ENCODE measurements around the gene BCL2.

BCL2 gene

GRCh38 chr18:63290166-63290820 is 29.3 kb downstream of the BCL2 start:
- in situ Hi-C loops (cut with HindIII; ENCODE audit: low sequenced_read_pairs) = no loop called here

GRCh38 chr18:63288311-63288710 is 31.3 kb downstream of the BCL2 start:
- in situ Hi-C loops (cut with HindIII; ENCODE audit: low sequenced_read_pairs) = no loop called here

GRCh38 chr18:63287691-63288220 is 31.8 kb downstream of the BCL2 start:
- in situ Hi-C loops (cut with HindIII; ENCODE audit: low sequenced_read_pairs) = no loop called here

DNA sequence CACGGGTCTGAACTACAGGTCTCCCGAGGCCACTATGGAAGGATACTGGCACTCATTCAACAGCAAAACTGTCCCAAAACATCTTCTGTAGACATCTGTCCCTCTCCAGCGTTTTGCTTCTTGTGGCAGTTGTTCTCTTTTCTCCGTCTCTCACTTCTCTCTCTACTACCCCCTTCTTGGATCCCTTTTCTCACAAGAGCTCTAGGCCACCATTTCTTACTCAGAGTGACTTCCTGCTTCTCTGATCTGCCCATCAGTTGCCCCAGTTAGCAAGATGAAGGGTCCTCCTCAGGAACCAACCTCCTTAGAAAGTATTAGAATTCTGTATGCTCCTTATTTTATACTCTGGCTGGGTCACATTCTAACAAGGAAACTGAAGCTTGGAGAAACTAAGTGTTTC is 32.6 kb downstream of the BCL2 start:
- in situ Hi-C loops (cut with HindIII; ENCODE audit: low sequenced_read_pairs) = no loop called here

GRCh38 chr18:63284827-63285733 is 34.5 kb downstream of the BCL2 start:
- in situ Hi-C loops (cut with HindIII; ENCODE audit: low sequenced_read_pairs) = no loop called here

- in situ Hi-C loops (cut with HindIII; ENCODE audit: low sequenced_read_pairs) = no loop called here
Observed at GRCh38 chr18:63284173-63284799, 35.3 kb downstream of the BCL2 start.

DNA sequence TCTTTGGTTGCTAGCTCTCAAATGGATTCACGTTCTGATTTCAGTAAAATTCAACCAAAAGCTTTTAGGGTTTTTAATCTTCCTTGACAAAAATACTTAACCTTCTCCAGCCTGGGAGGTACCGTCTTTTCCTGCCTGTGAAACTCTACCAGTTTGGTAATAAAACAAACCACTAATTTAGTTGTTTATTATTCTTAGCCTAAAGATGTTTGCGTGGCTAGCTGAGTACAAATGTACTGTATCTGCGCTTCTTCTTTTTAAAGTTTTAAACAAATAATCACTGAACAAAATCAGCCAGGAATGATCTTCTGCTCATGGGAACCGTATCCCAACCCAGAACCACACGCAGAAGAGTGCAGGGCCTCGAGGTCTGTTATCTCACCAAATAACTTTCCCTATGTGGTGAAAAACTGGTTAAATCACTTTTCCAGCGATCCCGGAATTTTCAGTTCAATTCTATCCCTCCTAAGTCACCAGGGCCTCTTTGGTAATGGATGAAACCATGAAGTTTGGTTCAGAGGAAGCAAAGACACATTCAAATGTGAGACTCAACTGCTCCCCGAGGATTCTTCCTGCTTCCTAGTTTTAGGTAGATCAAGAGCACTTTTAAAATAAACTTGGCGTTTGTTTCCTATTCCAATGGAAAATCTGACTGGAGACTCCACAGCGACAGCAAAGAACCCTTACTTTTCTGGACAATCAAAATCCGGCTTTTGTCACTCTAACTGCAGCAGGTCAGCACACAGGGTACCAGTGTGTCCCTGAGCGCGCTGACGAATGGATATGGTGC is 36.1 kb downstream of the BCL2 start:
- in situ Hi-C loops (cut with HindIII; ENCODE audit: low sequenced_read_pairs) = no loop called here

DNA sequence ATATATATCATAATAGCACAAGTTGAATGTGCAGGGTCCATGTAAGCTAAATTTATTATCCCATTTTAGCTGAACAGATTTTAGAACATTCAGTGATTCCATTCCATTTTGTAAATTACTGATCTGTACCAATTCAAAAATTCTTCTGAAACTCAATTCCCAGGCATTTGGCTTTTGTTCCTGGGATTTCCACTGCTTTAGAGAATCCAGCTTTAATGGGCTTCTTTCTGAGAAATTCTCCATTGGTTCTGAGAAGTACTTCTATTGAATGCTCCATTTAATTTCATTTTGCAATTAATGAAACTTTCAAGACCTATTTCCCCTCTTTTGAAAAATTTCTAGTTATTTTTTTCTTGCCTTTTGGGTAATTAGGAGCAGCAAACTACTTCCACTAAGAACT is 36.8 kb downstream of the BCL2 start:
- in situ Hi-C loops (cut with HindIII; ENCODE audit: low sequenced_read_pairs) = no loop called here

DNA sequence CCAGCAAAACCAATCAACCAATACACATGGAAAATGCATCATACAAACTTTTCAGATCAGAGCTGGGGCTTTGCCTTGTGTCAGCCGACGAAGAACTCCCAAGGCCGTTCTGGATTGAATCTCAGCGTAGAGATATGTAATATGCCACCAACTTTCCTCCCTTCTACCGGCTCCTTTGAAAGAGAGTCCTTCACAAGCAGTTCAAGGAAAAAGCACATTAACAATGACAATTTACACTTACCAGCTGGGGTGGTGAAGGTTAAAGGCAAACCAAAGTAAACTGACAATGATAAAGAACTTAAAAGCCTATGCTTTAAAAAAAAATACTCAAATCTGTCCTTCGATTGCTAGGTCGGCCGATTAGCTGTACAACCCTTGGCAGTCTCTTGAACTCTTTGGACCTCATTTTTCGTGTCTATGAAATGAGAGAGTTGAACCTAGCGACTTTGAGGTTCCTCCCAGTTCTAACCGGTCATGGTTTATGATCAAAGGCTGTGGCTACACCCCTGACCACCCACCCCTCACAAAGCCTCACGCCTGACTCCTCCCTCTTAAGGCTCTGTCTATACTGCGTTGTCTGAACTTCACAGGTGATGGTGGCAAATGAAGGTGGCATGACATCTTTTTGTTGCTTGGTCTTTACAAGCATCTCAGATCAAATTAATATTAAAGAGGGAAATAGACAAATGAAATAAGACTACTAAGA is 46.2 kb downstream of the BCL2 start:
- in situ Hi-C loops (cut with HindIII; ENCODE audit: low sequenced_read_pairs) = no loop called here

GRCh38 chr18:63272638-63273037 is 46.9 kb downstream of the BCL2 start:
- in situ Hi-C loops (cut with HindIII; ENCODE audit: low sequenced_read_pairs) = no loop called here

- in situ Hi-C loops (cut with HindIII; ENCODE audit: low sequenced_read_pairs) = no loop called here
Observed at GRCh38 chr18:63271881-63272299, 47.7 kb downstream of the BCL2 start.

GRCh38 chr18:63271148-63271547 is 48.4 kb downstream of the BCL2 start:
- in situ Hi-C loops (cut with HindIII; ENCODE audit: low sequenced_read_pairs) = no loop called here

DNA sequence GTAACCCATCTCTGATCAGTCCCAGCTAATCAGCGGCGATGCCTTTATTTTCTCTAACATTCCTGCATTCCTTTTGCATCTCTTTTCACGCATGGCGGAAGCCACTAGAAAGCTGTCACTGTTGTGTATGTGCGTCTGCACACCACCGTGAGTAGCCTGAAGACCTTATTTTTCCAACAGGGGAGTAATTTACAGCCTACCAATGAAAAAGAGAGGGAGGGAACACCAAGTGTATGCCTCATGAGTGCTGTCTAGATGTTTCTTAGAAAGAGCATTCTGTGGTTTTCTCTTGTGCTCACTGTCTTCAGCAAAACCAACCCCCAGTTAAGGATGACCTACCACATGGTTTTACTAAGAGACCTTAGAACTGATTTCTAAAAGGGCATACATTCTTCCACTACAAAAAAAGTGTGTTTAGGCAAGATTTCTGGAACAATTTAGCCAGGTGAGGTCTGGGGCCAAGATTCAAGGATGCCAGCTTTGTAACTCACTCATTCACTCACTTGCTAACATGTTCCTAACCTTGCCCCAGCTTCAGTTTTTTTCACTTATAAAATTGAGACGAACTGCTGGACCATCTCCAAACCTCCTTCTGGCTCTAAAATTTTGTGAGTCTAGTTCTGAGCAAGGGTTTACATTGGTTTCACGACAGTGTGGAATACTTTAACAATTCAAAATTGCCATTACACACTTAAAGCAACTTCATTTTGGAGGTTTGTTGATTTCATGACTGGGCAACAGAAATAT is 51.4 kb downstream of the BCL2 start:
- in situ Hi-C loops (cut with HindIII; ENCODE audit: low sequenced_read_pairs) = no loop called here

DNA sequence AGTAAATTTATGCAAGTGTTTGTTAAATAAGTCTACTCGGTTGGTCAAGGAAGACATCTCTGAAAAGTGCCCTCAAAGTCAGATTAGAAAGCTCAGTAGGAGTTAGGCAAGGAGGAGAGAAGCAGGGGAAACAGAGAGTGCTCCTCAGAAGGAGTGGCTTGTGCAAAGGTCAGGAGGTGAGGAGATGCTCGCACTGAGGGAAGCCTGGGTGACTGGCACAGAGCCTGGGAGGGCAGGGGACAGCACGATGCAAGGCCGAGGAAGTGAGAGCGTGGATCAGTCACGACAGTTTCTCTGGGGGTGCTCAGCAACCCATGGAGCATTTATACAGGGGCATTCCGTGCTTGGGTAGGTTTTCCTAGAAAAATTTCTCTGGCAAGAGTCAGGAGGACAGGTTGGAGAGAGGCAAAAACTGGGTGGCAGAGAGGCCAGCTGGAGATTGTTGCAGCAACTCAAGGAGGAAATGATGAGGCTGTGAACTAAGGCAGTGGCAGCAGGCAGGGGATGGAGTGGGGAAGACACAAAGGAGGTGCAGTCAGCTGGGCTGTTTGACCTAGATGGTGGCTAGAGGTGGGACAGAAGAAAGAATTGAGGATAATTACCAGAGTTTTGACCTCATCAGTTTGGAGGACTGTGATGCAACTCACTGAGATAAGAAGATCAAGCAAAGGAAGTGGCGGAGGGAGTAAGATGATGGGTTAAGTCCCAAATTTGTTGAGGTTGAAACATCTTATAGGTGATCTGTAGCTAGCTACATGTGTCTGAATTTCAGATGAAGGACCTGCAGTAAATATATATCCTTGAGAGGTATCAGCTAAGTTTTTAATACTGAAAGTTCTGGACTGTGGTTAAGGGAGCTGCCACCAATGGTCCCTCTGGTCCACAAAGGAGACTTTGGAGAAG is 52.4 kb downstream of the BCL2 start:
- in situ Hi-C loops (cut with HindIII; ENCODE audit: low sequenced_read_pairs) = no loop called here

DNA sequence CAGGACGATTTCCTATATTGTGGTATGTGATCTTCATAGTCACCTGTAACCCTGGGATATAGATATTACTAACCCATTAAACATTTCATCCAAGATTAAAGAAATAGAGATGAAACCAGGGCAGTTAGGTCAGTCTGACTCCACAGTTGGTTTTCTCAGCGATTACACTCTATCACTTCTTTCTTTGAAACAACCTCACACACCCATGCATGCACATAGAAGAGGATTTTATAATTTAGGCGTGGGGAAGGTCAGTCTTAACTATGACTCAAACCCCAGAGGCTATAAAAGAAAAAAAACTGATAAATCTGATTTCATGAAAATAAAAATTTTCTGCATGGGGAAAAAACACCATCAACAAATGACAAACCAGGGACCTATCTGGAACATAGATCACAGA is 54.2 kb downstream of the BCL2 start:
- in situ Hi-C loops (cut with HindIII; ENCODE audit: low sequenced_read_pairs) = no loop called here

DNA sequence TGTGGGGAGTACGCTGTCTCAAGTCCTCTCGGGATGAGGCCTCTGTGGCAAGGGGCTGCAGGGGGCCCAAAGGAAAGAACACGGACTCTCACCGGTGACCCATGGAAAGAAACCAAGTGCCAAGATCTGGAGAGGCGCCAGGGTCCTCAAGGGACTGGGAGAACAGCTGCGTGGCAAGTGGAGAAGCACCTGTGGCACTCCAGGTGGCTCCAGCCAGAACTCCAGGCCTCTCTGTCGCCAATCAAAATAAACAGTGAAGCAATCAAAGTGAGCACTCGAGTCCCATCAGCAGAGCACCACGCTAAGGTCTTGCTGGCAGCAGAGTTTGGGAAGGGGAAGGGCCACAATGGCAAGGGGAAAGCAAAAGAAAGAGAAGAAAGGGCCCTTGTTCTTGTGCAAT is 54.7 kb downstream of the BCL2 start:
- in situ Hi-C loops (cut with HindIII; ENCODE audit: low sequenced_read_pairs) = no loop called here

DNA sequence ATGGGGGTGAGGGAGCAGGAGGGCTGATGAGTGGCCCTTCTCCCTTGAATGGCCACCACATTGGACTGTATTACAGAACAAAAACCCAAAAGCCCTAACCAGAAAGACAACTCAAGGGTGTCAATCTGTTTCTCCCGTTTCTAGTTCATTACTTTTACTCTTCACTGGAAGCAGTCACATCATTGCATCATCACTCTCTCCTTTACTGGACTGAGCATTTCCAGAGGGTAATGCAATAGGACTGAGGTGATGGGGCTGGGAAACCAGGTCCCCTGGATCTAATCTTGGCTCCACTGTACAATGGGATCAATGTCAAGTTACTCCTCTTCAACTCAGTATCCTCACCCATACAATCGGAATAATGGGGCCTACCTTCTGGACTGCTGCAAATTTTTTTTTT is 56.1 kb downstream of the BCL2 start:
- in situ Hi-C loops (cut with HindIII; ENCODE audit: low sequenced_read_pairs) = no loop called here
